Subcutaneous preadipocyte (primary cell): ENCODE results near the gene ADAMTS9. TPM values are rescaled to one million over a fixed set of nuclear protein-coding genes. Genes with fewer than 3 reads are reported as not detected.

Experiments used
- small RNA-seq: library from RNA; depleted of rRNA; stranded (forward); fragments of <200 nt; gene quantifications from one replicate; pipeline ENCODE3, GENCODE V24; 2012
- total RNA-seq: library from RNA; depleted of rRNA; stranded (reverse); fragments of >200 nt; gene quantifications from 2 replicates; pipeline ENCODE4 v1.2.3, GENCODE V29; 2012

Gene ADAMTS9
- total RNA-seq = 2.2 and 3.3 TPM in 2 replicates

GRCh38 chr3:64687781-64688604 is at the start of gene ADAMTS9:
Gene ADAMTS9 (minus strand): TSS chr3:64688000. CDS start chr3:64687657, 343 bp downstream.

Small RNA genes within 50 kb of the gene (small RNA-seq; reads per million reads assigned to genes)
- gene RNU6-739P = not detected
